HG03354 (cell line): ENCODE results near the gene LUC7L3.

ENCODE experiments used
- ATAC-seq: cut with Tn5 transposase; IDR thresholded peaks from one replicate; pipeline ENCODE4 v1.9.1; 2021; ENCODE audit warnings: mild to moderate bottlenecking; ENCODE audit not compliant: unreplicated experiment, poor library complexity, severe bottlenecking

LUC7L3 gene

GRCh38 chr17:50745631-50746030 lies 26.2 kb downstream of the LUC7L3 start:
- no peak for ATAC-seq

- no peak for ATAC-seq
Observed at GRCh38 chr17:50749245-50749644, 29.8 kb downstream of the LUC7L3 start.

- no peak for ATAC-seq
Observed at GRCh38 chr17:50754521-50754920, 35.1 kb downstream of the LUC7L3 start.

- ATAC-seq = no peak
Observed at GRCh38 chr17:50758524-50758923, 39.1 kb downstream of the LUC7L3 start.

- no peak for ATAC-seq
Observed at GRCh38 chr17:50758989-50759544, 39.7 kb downstream of the LUC7L3 start.

- no peak for ATAC-seq
Observed at GRCh38 chr17:50762177-50762576, 42.8 kb downstream of the LUC7L3 start.

GRCh38 chr17:50763716-50764475 lies 44.5 kb downstream of the LUC7L3 start:
- ATAC-seq = no peak

GRCh38 chr17:50764734-50765149 lies 45.3 kb downstream of the LUC7L3 start:
- no peak for ATAC-seq

- ATAC-seq = no peak
Observed at GRCh38 chr17:50765454-50766221, 46.2 kb downstream of the LUC7L3 start.

- no peak for ATAC-seq
Observed at GRCh38 chr17:50766222-50767023, 47.0 kb downstream of the LUC7L3 start.

GRCh38 chr17:50767030-50767429 lies 47.6 kb downstream of the LUC7L3 start:
- no peak for ATAC-seq

GRCh38 chr17:50767446-50767845 lies 48.0 kb downstream of the LUC7L3 start, which contains the start of gene ANKRD40CL:
ANKRD40CL (minus strand) TSS chr17:50767518; CDS start chr17:50766913, 605 bp downstream.
- no peak for ATAC-seq

- no peak for ATAC-seq
Observed at GRCh38 chr17:50768346-50768761, 49.0 kb downstream of the LUC7L3 start.

- ATAC-seq = no peak
Observed at GRCh38 chr17:50769884-50770283, 50.5 kb downstream of the LUC7L3 start.

GRCh38 chr17:50770346-50770745 lies 50.9 kb downstream of the LUC7L3 start:
- ATAC-seq = no peak

GRCh38 chr17:50771991-50772785 lies 52.8 kb downstream of the LUC7L3 start:
- no peak for ATAC-seq

GRCh38 chr17:50774225-50774803 lies 54.9 kb downstream of the LUC7L3 start:
- no peak for ATAC-seq

GRCh38 chr17:50775926-50776325 lies 56.5 kb downstream of the LUC7L3 start:
- ATAC-seq = no peak

- no peak for ATAC-seq
Observed at GRCh38 chr17:50778471-50778870, 59.1 kb downstream of the LUC7L3 start.
